ENCODE data around the gene LHFPL3.

LHFPL3 gene

DNA sequence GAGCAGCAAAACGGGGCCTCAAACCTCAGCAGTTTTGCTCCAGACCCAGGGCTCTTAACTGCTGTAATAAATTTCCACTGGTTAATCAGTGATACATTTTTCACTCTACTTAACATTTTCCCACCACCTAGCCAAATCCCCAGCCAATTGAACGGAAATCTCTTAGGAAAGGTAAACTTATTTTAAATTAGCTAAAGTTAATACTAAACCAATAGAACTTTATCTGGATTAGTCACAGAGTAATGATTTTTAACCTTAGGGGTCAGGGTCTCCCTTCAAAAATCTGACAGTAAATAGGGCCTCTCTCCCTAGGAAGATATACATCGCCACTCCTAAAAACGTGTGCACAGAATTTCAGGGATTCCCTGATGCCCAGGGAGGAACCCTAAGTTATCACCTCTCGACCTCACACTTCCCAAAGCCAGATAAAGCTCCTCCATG lies 598.2 kb downstream of the LHFPL3 start:
- no CpG with 5 or more reads among the region's 5 CpGs for WGBS (ENCODE audit: extremely low coverage, insufficient coverage, low lambda C conversion rate)
- H3K4me2 ChIP-seq (ENCODE audit: low read length) = no peak overlapping the region
- DNase-seq = no peak

DNA sequence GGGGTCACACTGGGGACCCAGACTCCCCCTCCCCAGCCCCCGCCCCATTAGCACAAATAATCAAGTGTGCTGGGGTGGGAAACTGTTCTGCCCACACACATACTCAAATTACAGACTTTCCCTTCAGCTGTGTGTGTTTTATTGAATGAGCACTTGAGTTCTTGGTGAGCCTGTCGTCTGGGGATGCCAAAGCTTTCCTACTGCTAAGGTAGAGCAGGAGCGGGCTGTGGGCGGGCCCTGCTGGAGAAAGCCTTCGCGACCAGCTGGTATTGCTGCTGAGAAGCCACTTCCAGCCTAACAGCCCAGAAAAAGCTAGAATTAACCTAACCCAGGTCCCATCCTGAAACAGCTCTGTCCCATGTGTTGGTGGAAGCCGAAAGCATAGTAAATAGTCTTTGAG lies 598.7 kb downstream of the LHFPL3 start:
- Histone ChIP-seq H3K23ac (ENCODE audit: low read length) (no peak overlapping the region), H3K79me2 (ENCODE audit: control insufficient read depth, insufficient read depth, low read length) (no peaks in the 10 kb centered on the region), H3K56ac (ENCODE audit: low read length) (no peak overlapping the region), H3K4me3 (ENCODE audit: low read length) (no peak overlapping the region), H3K36me3 (ENCODE audit: control insufficient read depth, insufficient read depth, low read length) (no peaks in the 10 kb centered on the region), H3K4ac (ENCODE audit: low read depth, low read length) (no peak overlapping the region), H4K5ac (ENCODE audit: low read length) (no peak overlapping the region), H3K27me3 (ENCODE audit: insufficient read depth, low read length, poor library complexity) (no peaks in the 10 kb centered on the region), H3K18ac (ENCODE audit: low read length) (no peak overlapping the region), H2BK15ac (replicated peaks; ENCODE audit: low read depth) (no peak overlapping the region), H3K9ac (ENCODE audit: low read length) (no peak overlapping the region), H3K4me2 (ENCODE audit: low read length) (no peak overlapping the region), H3K27ac (ENCODE audit: low read depth, low read length) (no peak overlapping the region), H2AK5ac (ENCODE audit: low read length) (no peak overlapping the region), H3K79me1 (ENCODE audit: low read length) (no peaks in the 10 kb centered on the region), H2BK5ac (ENCODE audit: low read length) (no peak overlapping the region), H4K8ac (ENCODE audit: low read depth, low read length) (no peak overlapping the region), H3K4me1 (ENCODE audit: control insufficient read depth, low read depth, low read length) (peaks cover 7% of the 10 kb centered on the region), H2BK120ac (ENCODE audit: low read depth, low read length) (no peak overlapping the region)
- no CpG with 5 or more reads among the region's 7 CpGs for WGBS (ENCODE audit: extremely low coverage, insufficient coverage, low lambda C conversion rate)
- peak; percentile 71 for DNase-seq

More for the DNA sequence above, 598.2 kb downstream of the LHFPL3 start:
- Histone ChIP-seq H3K79me2 (ENCODE audit: control insufficient read depth, insufficient read depth, low read length) (no peaks in the 10 kb centered on the region), H4K5ac (ENCODE audit: low read length) (no peak overlapping the region), H3K36me3 (ENCODE audit: control insufficient read depth, insufficient read depth, low read length) (no peaks in the 10 kb centered on the region), H3K27me3 (ENCODE audit: insufficient read depth, low read length, poor library complexity) (no peaks in the 10 kb centered on the region), H3K9ac (ENCODE audit: low read length) (no peak overlapping the region), H3K4me1 (ENCODE audit: control insufficient read depth, low read depth, low read length) (peaks cover 7% of the 10 kb centered on the region), H4K8ac (ENCODE audit: low read depth, low read length) (no peak overlapping the region), H2AK5ac (ENCODE audit: low read length) (no peak overlapping the region), H2BK5ac (ENCODE audit: low read length) (no peak overlapping the region), H3K56ac (ENCODE audit: low read length) (no peak overlapping the region), H3K4me3 (ENCODE audit: low read length) (no peak overlapping the region), H3K23ac (ENCODE audit: low read length) (no peak overlapping the region), H3K27ac (ENCODE audit: low read depth, low read length) (no peak overlapping the region), H2BK15ac (replicated peaks; ENCODE audit: low read depth) (no peak overlapping the region), H3K18ac (ENCODE audit: low read length) (no peak overlapping the region), H3K79me1 (ENCODE audit: low read length) (no peaks in the 10 kb centered on the region), H2BK120ac (ENCODE audit: low read depth, low read length) (no peak overlapping the region), H3K4ac (ENCODE audit: low read depth, low read length) (no peak overlapping the region)

DNA sequence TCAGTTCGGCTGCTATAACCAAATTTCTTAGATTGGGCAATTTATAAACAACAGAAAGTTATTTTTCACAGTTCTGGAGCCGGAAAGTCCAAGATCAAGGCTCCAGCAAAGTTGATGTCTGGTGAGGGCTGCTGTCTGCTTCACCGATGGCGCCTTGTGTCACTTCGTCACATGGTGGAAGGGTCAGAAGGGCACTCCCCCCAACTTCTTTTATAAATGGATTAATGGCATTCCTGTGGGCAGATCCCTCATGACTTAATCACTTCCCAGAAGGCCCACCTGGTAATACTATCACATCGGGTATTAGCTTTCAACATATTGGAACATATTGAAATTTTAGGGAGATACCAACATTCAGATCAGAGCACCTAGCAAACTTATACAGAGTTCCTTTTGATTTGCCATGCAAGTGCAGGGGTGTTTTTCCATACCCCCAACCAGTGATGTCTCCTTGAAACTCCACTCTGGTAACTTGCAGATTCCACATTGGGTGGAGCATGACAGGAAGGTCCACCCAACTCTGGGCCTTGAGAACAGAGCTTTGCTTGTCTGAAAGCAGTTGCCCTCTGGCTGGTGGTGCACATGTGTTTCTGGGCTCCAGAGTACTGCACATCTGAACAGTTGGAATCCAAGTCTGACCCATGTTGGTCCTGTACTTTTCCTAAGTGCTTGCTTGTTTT lies 600.5 kb downstream of the LHFPL3 start:
- Histone ChIP-seq H2BK120ac (ENCODE audit: low read depth, low read length) (no peak overlapping the region), H3K4ac (ENCODE audit: low read depth, low read length) (no peak overlapping the region), H3K4me1 (ENCODE audit: control insufficient read depth, low read depth, low read length) (peaks cover 7% of the 10 kb centered on the region), H3K56ac (ENCODE audit: low read length) (no peak overlapping the region), H4K8ac (ENCODE audit: low read depth, low read length) (no peak overlapping the region), H3K79me2 (ENCODE audit: control insufficient read depth, insufficient read depth, low read length) (no peaks in the 10 kb centered on the region), H3K18ac (ENCODE audit: low read length) (no peak overlapping the region), H2BK5ac (ENCODE audit: low read length) (no peak overlapping the region), H4K5ac (ENCODE audit: low read length) (no peak overlapping the region), H3K9ac (ENCODE audit: low read length) (no peak overlapping the region), H2BK15ac (replicated peaks; ENCODE audit: low read depth) (no peak overlapping the region), H3K4me2 (ENCODE audit: low read length) (no peak overlapping the region), H3K23ac (ENCODE audit: low read length) (no peak overlapping the region), H3K79me1 (ENCODE audit: low read length) (peaks cover 2% of the 10 kb centered on the region), H3K36me3 (ENCODE audit: control insufficient read depth, insufficient read depth, low read length) (no peaks in the 10 kb centered on the region), H3K4me3 (ENCODE audit: low read length) (no peak overlapping the region), H2AK5ac (ENCODE audit: low read length) (no peak overlapping the region), H3K27me3 (ENCODE audit: insufficient read depth, low read length, poor library complexity) (no peaks in the 10 kb centered on the region), H3K27ac (ENCODE audit: low read depth, low read length) (no peak overlapping the region)
- WGBS (ENCODE audit: extremely low coverage, insufficient coverage, low lambda C conversion rate) = no CpG with 5 or more reads among the region's 6 CpGs
- no peak for DNase-seq

DNA sequence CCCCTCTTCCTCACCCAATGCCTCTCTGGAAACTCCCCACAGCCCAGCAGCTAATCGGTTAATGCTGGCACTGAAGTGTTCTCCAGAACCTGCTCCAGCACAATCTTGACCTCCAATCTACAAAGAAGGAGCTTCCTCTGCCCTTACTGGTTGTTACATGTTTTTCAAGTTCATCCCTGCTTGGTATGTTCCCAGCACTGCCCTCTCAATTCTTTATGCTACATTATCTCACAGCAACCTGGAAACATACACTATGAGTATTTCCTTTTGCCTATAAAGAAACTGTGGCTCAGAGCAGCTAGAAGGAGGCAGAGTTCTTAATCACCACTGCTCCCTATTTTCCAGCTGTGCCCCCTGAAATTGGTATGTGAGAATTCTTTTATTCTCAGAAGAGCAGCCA lies 601.5 kb downstream of the LHFPL3 start:
- H2BK120ac ChIP-seq (ENCODE audit: low read depth, low read length) = no peak overlapping the region
- no peak overlapping the region for H3K56ac ChIP-seq (ENCODE audit: low read length)
- no peak overlapping the region for H3K23ac ChIP-seq (ENCODE audit: low read length)
- H3K36me3 ChIP-seq (ENCODE audit: control insufficient read depth, insufficient read depth, low read length) = no peaks in the 10 kb centered on the region
- H2BK5ac ChIP-seq (ENCODE audit: low read length) = no peak overlapping the region
- H4K8ac ChIP-seq (ENCODE audit: low read depth, low read length) = no peak overlapping the region
- peaks cover 7% of the 10 kb centered on the region for H3K4me1 ChIP-seq (ENCODE audit: control insufficient read depth, low read depth, low read length)
- H3K27me3 ChIP-seq (ENCODE audit: insufficient read depth, low read length, poor library complexity) = no peaks in the 10 kb centered on the region
- no peak overlapping the region for H3K9ac ChIP-seq (ENCODE audit: low read length)
- H3K4me3 ChIP-seq (ENCODE audit: low read length) = no peak overlapping the region
- H3K27ac ChIP-seq (ENCODE audit: low read depth, low read length) = no peak overlapping the region
- H3K18ac ChIP-seq (ENCODE audit: low read length) = no peak overlapping the region
- WGBS (ENCODE audit: extremely low coverage, insufficient coverage, low lambda C conversion rate) = no CpG with 5 or more reads among the region's 1 CpG
- no peak overlapping the region for H2AK5ac ChIP-seq (ENCODE audit: low read length)
- no peak overlapping the region for H2BK15ac ChIP-seq (replicated peaks; ENCODE audit: low read depth)
- H3K79me1 ChIP-seq (ENCODE audit: low read length) = peaks cover 2% of the 10 kb centered on the region
- no peak overlapping the region for H3K4me2 ChIP-seq (ENCODE audit: low read length)
- H3K79me2 ChIP-seq (ENCODE audit: control insufficient read depth, insufficient read depth, low read length) = no peaks in the 10 kb centered on the region
- no peak overlapping the region for H3K4ac ChIP-seq (ENCODE audit: low read depth, low read length)
- H4K5ac ChIP-seq (ENCODE audit: low read length) = no peak overlapping the region
- DNase-seq = no peak

DNA sequence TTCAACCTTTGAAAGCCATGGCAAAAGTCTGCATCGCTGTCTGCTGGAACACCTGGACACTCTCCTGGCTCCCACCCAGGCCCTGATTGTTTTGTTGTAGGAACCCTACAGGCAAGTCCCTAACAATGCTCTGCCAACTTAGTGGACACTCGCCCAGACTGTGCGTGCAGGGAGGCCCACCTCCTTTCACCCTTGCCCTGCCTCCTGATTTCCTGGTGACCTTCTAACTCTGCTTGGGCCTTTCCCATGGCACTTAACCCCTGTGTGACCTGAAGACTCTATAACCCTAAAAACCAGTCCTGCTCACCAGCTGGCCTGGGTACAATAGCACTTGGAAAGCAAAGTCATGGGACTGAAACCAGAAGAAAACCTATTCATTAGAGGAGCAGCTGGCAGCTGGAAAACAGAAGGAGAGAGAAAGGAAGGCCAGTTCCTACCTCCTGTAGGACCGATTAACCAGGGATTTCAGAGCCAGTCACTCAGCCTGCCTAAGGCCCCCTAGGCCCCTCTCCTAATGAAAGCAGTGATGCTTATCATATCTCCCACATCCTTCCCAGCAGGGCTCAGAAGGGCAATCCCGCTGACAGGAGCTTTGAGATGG lies 602.9 kb downstream of the LHFPL3 start:
- Histone ChIP-seq H3K4me1 (ENCODE audit: control insufficient read depth, low read depth, low read length) (peaks cover 7% of the 10 kb centered on the region), H3K79me1 (ENCODE audit: low read length) (peaks cover 2% of the 10 kb centered on the region), H3K27ac (ENCODE audit: low read depth, low read length) (peak overlapping the region; percentile 69), H4K5ac (ENCODE audit: low read length) (no peak overlapping the region), H3K36me3 (ENCODE audit: control insufficient read depth, insufficient read depth, low read length) (no peaks in the 10 kb centered on the region), H2AK5ac (ENCODE audit: low read length) (no peak overlapping the region), H3K4me3 (ENCODE audit: low read length) (no peak overlapping the region), H3K79me2 (ENCODE audit: control insufficient read depth, insufficient read depth, low read length) (no peaks in the 10 kb centered on the region), H3K23ac (ENCODE audit: low read length) (no peak overlapping the region), H3K4me2 (ENCODE audit: low read length) (peak overlapping the region; percentile 2), H3K9ac (ENCODE audit: low read length) (peak overlapping the region; percentile 15), H2BK120ac (ENCODE audit: low read depth, low read length) (no peak overlapping the region), H4K8ac (ENCODE audit: low read depth, low read length) (no peak overlapping the region), H3K18ac (ENCODE audit: low read length) (peak overlapping the region; percentile 51), H3K4ac (ENCODE audit: low read depth, low read length) (no peak overlapping the region), H2BK15ac (replicated peaks; ENCODE audit: low read depth) (no peak overlapping the region), H3K56ac (ENCODE audit: low read length) (peak overlapping the region; percentile 75), H2BK5ac (ENCODE audit: low read length) (peak overlapping the region; percentile 17), H3K27me3 (ENCODE audit: insufficient read depth, low read length, poor library complexity) (no peaks in the 10 kb centered on the region)
- DNase-seq = peak; percentile 85
- WGBS (ENCODE audit: extremely low coverage, insufficient coverage, low lambda C conversion rate) = no CpG with 5 or more reads among the region's 5 CpGs
